WTC11 (cell line): ENCODE measurements around the gene CRELD1. TPM values are rescaled to one million over a fixed set of nuclear protein-coding genes. Genes with fewer than 3 reads are reported as not detected.
A peak's percentile ranks its signal among the peaks of the same experiment; 100 is the strongest.

Source experiments
- ATAC-seq: fragments of 200-7000 bp; cut with Tn5 transposase; 2 replicates; pipeline ENCODE4 v1.10.0; 2021; ENCODE audit warnings: mild to moderate bottlenecking, moderate library complexity
- CTCF ChIA-PET: fragments of 300-600 bp; sonication (Branson Sonifier 250); formaldehyde crosslinking; loops from one replicate; lab custom pipeline; 2021; ENCODE audit warnings: antibody characterized with exemption; lab: Charles Lee
- POLR2A ChIA-PET: fragments of 350-600 bp; sonication (Branson Sonifier 250); formaldehyde crosslinking; loops from one replicate; lab custom pipeline; 2021; ENCODE audit warnings: antibody characterized with exemption; lab: Charles Lee
- DNase-seq: peaks from one replicate; pipeline ENCODE4 v3.0.0; 2021; ENCODE audit warnings: low spot score
- H3K27ac Mint-ChIP-seq: 2 replicates; pipeline ENCODE4 v1.8.0; 2021; ENCODE audit warnings: mixed read lengths
- H3K27me3 Mint-ChIP-seq: 2 replicates; pipeline ENCODE4 v1.8.0; 2021; ENCODE audit warnings: low read depth, mild to moderate bottlenecking, moderate library complexity, mixed read lengths
- H3K36me3 Mint-ChIP-seq: 2 replicates; pipeline ENCODE4 v1.8.0; 2021; ENCODE audit warnings: mixed read lengths
- H3K4me1 Mint-ChIP-seq: 2 replicates; pipeline ENCODE4 v1.8.0; 2022; ENCODE audit warnings: mixed read lengths
- H3K4me3 Mint-ChIP-seq: 2 replicates; pipeline ENCODE4 v1.8.0; 2021; ENCODE audit warnings: mild to moderate bottlenecking, moderate library complexity, mixed read lengths
- H3K9me3 Mint-ChIP-seq: 2 replicates; pipeline ENCODE4 v1.8.0; 2021; ENCODE audit warnings: mixed read lengths
- ATF1 ChIP-seq: sonication (generic); formaldehyde crosslinking; IDR thresholded peaks from 2 replicates; pipeline ENCODE4 v1.8.1; 2023; ENCODE audit warnings: mild to moderate bottlenecking, moderate library complexity, missing genetic modification reagents
- ATF6 ChIP-seq: sonication (generic); formaldehyde crosslinking; IDR thresholded peaks from 2 replicates; pipeline ENCODE4 v1.8.1; 2023; ENCODE audit warnings: mild to moderate bottlenecking, missing genetic modification reagents
- ELF4 ChIP-seq: sonication (generic); formaldehyde crosslinking; IDR thresholded peaks from 2 replicates; pipeline ENCODE4 v1.8.1; 2022; ENCODE audit warnings: low read depth, mild to moderate bottlenecking, moderate library complexity, missing genetic modification reagents
- FOXJ3 ChIP-seq: sonication (generic); formaldehyde crosslinking; IDR thresholded peaks from 2 replicates; pipeline ENCODE4 v1.9.0; 2021; ENCODE audit warnings: missing genetic modification reagents, mild to moderate bottlenecking, borderline replicate concordance
- IRF2 ChIP-seq: sonication (generic); formaldehyde crosslinking; IDR thresholded peaks from 2 replicates; pipeline ENCODE4 v1.8.0; 2022; ENCODE audit warnings: low read depth, missing genetic modification reagents, borderline replicate concordance
- KAT7 ChIP-seq: sonication (generic); formaldehyde crosslinking; IDR thresholded peaks from 2 replicates; pipeline ENCODE4 v1.8.1; 2023; ENCODE audit warnings: missing genetic modification reagents, mild to moderate bottlenecking, borderline replicate concordance
- MLX ChIP-seq: sonication (generic); formaldehyde crosslinking; IDR thresholded peaks from 2 replicates; pipeline ENCODE4 v1.8.1; 2023; ENCODE audit warnings: mild to moderate bottlenecking, missing genetic modification reagents, moderate library complexity
- NFATC4 ChIP-seq: fragments of 250-450 bp; sonication (Bioruptor Pico); IDR thresholded peaks from 2 replicates; pipeline ENCODE4 v1.9.0; 2021; ENCODE audit warnings: mild to moderate bottlenecking
- PRDM15 ChIP-seq: sonication (generic); formaldehyde crosslinking; IDR thresholded peaks from 2 replicates; pipeline ENCODE4 v1.8.0; 2022; ENCODE audit warnings: missing genetic modification reagents
- TCF7 ChIP-seq: sonication (generic); formaldehyde crosslinking; IDR thresholded peaks from 2 replicates; pipeline ENCODE4 v1.8.0; 2022; ENCODE audit warnings: mild to moderate bottlenecking, low read depth, missing genetic modification reagents, moderate library complexity
- ZNF317 ChIP-seq: sonication (generic); formaldehyde crosslinking; IDR thresholded peaks from 2 replicates; pipeline ENCODE4 v1.8.1; 2023; ENCODE audit warnings: low read depth, mild to moderate bottlenecking, moderate library complexity, missing genetic modification reagents, borderline replicate concordance
- ZNF423 ChIP-seq: fragments of 250-450 bp; sonication (Bioruptor Pico); IDR thresholded peaks from 2 replicates; pipeline ENCODE4 v2.1.2; 2022; ENCODE audit warnings: mild to moderate bottlenecking, moderate library complexity
- total RNA-seq: library from RNA; stranded (reverse); gene quantifications from 3 replicates; pipeline ENCODE4 v1.2.3, GENCODE V29; 2021
- TF ChIP-seq, protein P1 (sequence below): sonication (generic); formaldehyde crosslinking; IDR thresholded peaks from 2 replicates; pipeline ENCODE4 v1.8.0; 2022; ENCODE audit warnings: mild to moderate bottlenecking, missing genetic modification reagents
- TF ChIP-seq, protein P2 (sequence below): sonication (generic); formaldehyde crosslinking; IDR thresholded peaks from 2 replicates; pipeline ENCODE4 v1.8.1; 2022; ENCODE audit warnings: low read depth, mild to moderate bottlenecking, moderate library complexity, missing genetic modification reagents, borderline replicate concordance

CRELD1 gene
- total RNA-seq, 1 experiment from 2014 or later = 18.8 TPM

DNA sequence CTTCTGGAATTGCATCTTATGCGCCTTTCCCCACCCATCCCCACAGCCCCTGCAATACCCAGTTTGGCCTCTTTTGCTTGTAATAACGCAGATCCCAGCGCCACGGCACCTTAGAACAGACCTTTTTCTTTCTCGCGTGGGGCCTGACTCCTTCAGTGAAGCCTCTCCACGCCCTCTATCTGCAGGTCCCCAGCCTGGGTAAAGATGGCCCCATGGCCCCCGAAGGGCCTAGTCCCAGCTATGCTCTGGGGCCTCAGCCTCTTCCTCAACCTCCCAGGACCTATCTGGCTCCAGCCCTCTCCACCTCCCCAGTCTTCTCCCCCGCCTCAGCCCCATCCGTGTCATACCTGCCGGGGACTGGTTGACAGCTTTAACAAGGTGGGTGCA, 594 bp downstream of the CRELD1 start:
- ATAC-seq = peak; percentile 6
- H3K9me3 Mint-ChIP-seq = peaks cover 8% of the 10 kb centered on the region; the same call in 1 of the 2 replicates
- peaks cover 14% of the 10 kb centered on the region for H3K4me1 Mint-ChIP-seq
- ChIA-PET POLR2A (interaction anchor here (0.6 to 2.7 kb wide), 4 partner anchors 8 to 210 kb away, joined by 4 to 35 read pairs (median 11); no protein-coding TSS in a partner anchor), CTCF (interaction anchor here (0.9 to 5.5 kb wide), 7 partner anchors 9 to 142 kb away, joined by 3 to 143 read pairs (median 14); partner anchors contain the start of genes ARPC4, PRRT3 and TADA3)
- DNase-seq = no peak
- peaks cover 10% of the 10 kb centered on the region for H3K27me3 Mint-ChIP-seq
- H3K27ac Mint-ChIP-seq = peak overlapping the region; percentile 98
- peak overlapping the region; percentile 93 for H3K4me3 Mint-ChIP-seq
- TF ChIP-seq PRDM15 (no peak), ZNF423 (no peak), FOXJ3 (CRISPR knock-in tag) (no peak), KAT7 (no peak), ATF1 (CRISPR knock-in tag) (no peak), NFATC4 (no peak), ATF6 (CRISPR knock-in tag) (no peak), ZNF317 (CRISPR knock-in tag) (no peak)
- TF ChIP-seq, protein P1, sequence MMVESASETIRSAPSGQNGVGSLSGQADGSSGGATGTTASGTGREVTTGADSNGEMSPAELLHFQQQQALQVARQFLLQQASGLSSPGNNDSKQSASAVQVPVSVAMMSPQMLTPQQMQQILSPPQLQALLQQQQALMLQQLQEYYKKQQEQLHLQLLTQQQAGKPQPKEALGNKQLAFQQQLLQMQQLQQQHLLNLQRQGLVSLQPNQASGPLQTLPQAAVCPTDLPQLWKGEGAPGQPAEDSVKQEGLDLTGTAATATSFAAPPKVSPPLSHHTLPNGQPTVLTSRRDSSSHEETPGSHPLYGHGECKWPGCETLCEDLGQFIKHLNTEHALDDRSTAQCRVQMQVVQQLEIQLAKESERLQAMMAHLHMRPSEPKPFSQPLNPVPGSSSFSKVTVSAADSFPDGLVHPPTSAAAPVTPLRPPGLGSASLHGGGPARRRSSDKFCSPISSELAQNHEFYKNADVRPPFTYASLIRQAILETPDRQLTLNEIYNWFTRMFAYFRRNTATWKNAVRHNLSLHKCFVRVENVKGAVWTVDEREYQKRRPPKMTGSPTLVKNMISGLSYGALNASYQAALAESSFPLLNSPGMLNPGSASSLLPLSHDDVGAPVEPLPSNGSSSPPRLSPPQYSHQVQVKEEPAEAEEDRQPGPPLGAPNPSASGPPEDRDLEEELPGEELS = no peak
- TF ChIP-seq, protein P2, sequence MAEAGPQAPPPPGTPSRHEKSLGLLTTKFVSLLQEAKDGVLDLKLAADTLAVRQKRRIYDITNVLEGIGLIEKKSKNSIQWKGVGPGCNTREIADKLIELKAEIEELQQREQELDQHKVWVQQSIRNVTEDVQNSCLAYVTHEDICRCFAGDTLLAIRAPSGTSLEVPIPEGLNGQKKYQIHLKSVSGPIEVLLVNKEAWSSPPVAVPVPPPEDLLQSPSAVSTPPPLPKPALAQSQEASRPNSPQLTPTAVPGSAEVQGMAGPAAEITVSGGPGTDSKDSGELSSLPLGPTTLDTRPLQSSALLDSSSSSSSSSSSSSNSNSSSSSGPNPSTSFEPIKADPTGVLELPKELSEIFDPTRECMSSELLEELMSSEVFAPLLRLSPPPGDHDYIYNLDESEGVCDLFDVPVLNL = no peak
- peaks cover 28% of the 10 kb centered on the region for H3K36me3 Mint-ChIP-seq

DNA sequence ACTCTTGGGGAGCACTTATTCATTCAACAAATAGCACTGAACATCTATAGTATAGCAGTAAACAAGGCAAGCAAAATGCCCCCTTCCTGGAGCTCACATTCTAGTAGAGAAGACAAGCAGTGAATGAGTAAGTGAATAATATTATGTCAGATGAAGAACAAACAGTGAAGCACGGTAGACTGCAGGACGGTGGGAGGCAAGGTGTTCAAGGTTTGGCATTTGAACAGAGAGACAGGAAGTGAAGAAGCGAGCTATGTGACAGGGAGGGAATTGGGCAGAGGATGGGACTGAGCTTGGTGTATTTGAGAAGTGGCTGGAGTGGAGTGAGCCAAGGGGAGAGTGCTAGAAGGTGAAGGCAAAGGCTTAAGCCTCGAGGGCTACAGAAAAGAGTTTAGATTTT, 1.4 kb downstream of the CRELD1 start:
- H3K36me3 Mint-ChIP-seq = peaks cover 30% of the 10 kb centered on the region
- peak overlapping the region; percentile 93 for H3K4me3 Mint-ChIP-seq
- ATAC-seq (no peak), DNase-seq (no peak)
- H3K4me1 Mint-ChIP-seq = peaks cover 14% of the 10 kb centered on the region
- ChIA-PET CTCF (interaction anchor here (5.5 kb wide), 1 partner anchor 13 kb away, joined by 143 read pairs; no protein-coding TSS in a partner anchor), POLR2A (interaction anchor here (1.1 kb wide), 1 partner anchor 11 kb away, joined by 6 read pairs; no protein-coding TSS in a partner anchor)
- H3K27me3 Mint-ChIP-seq = peaks cover 10% of the 10 kb centered on the region
- no peak for TF ChIP-seq MLX
- TF ChIP-seq ELF4 (CRISPR knock-in tag) = no peak
- TF ChIP-seq TCF7 (CRISPR knock-in tag) = no peak
- no peak for TF ChIP-seq IRF2 (CRISPR knock-in tag)
- 0 out of 2 replicates have a peak overlapping the region, but pooled peaks have one; percentile 1 for H3K27ac Mint-ChIP-seq
- H3K9me3 Mint-ChIP-seq = peaks cover 8% of the 10 kb centered on the region; the same call in 1 of the 2 replicates
